Thymus (tissue), 14 donors: ENCODE data around the gene CD247. TPM values are rescaled to one million over a fixed set of nuclear protein-coding genes. Genes with fewer than 3 reads are reported as not detected.
A peak's percentile ranks its signal among the peaks of the same experiment; 100 is the strongest.

Source experiments
- DNase-seq, 9 donors: peaks; one replicate each; pipeline ENCODE4 v3.0.0-alpha.2; 2013; ENCODE audit warnings: low spot score in 9 of 9, low read depth in 6 of 9, missing footprints in 1 of 9
- H3K27ac ChIP-seq, 2 donors: one replicate each; pipeline ENCODE4 v1.5.1; 2013; ENCODE audit warnings: control low read depth in 1 of 2, low read depth in 1 of 2, low read length in 1 of 2, mild to moderate bottlenecking in 1 of 2, moderate library complexity in 1 of 2
- H3K27me3 ChIP-seq, 2 donors: one replicate each; pipeline ENCODE4 v1.5.1; 2013; ENCODE audit warnings: low read length in 1 of 2; ENCODE audit not compliant: control insufficient read depth in 2 of 2, insufficient read depth in 1 of 2
- H3K36me3 ChIP-seq, 2 donors: one replicate each; pipeline ENCODE4 v1.5.1; 2013; ENCODE audit warnings: low read length in 1 of 2, mild to moderate bottlenecking in 1 of 2, moderate library complexity in 1 of 2; ENCODE audit not compliant: control insufficient read depth in 2 of 2, insufficient read depth in 2 of 2
- H3K4me1 ChIP-seq, 2 donors: one replicate each; pipeline ENCODE4 v1.5.1; 2013; ENCODE audit warnings: low read length in 2 of 2; ENCODE audit not compliant: control insufficient read depth in 2 of 2, insufficient read depth in 2 of 2
- H3K4me3 ChIP-seq, 2 donors: one replicate each; pipeline ENCODE4 v1.5.1; 2013; ENCODE audit warnings: low read length in 2 of 2, control low read depth in 1 of 2, mild to moderate bottlenecking in 1 of 2
- H3K9me3 ChIP-seq, 2 donors: one replicate each; pipeline ENCODE4 v1.5.1; 2013; ENCODE audit warnings: low read length in 1 of 2, mild to moderate bottlenecking in 1 of 2; ENCODE audit not compliant: control insufficient read depth in 2 of 2, insufficient read depth in 1 of 2
- WGBS: extraction: QIAGEN DNeasy Blood & Tissue Kit; methylation state at CpG from one replicate; pipeline ENCODE4 v1.1.7; 2013; 5-methylcytosine and 5-hydroxymethylcytosine counted together
- long read RNA-seq, 10 donors: transcript quantifications; one replicate each; lab custom pipeline, GENCODE V29; 2026
- polyA plus RNA-seq: library from polyadenylated mRNA; stranded (reverse); fragments of 200-250 nt; gene quantifications from one replicate; pipeline ENCODE4 v1.2.3, GENCODE V29; 2013
- total RNA-seq: library from RNA; stranded (reverse); fragments of 120-200 nt; gene quantifications from one replicate; pipeline ENCODE4 v1.2.4, GENCODE V29; 2013
- donor health status: healthy.

The CD247 gene
- total RNA-seq (252 TPM), polyA plus RNA-seq (114 TPM)
- long read RNA-seq, donor 1, partial matches to known transcripts = 0 of 2 reads
- long read RNA-seq, donor 1, other reads (novel, unspliced or antisense) = 0 of 2 reads
- long read RNA-seq, donor 2, transcript CD247-202 (8 exons, 1,678 nt) = major isoform, 48 of 81 reads
- long read RNA-seq, donor 2, transcript CD247-201 (8 exons, 1,609 nt) = minor isoform, 20 of 81 reads
- long read RNA-seq, donor 2, partial matches to known transcripts = 11 of 81 reads
- long read RNA-seq, donor 2, other reads (novel, unspliced or antisense) = 0 of 81 reads
- long read RNA-seq, donor 3, transcript CD247-202 (8 exons, 1,678 nt) = major isoform, 70 of 120 reads
- long read RNA-seq, donor 3, transcript CD247-201 (8 exons, 1,609 nt) = minor isoform, 35 of 120 reads
- long read RNA-seq, donor 3, partial matches to known transcripts = 9 of 120 reads
- long read RNA-seq, donor 3, other reads (novel, unspliced or antisense) = 0 of 120 reads
- long read RNA-seq, donor 4, transcript CD247-202 (8 exons, 1,678 nt) = major isoform, 11 of 19 reads
- long read RNA-seq, donor 4, transcript CD247-201 (8 exons, 1,609 nt) = minor isoform, 7 of 19 reads
- long read RNA-seq, donor 4, partial matches to known transcripts = 0 of 19 reads
- long read RNA-seq, donor 4, other reads (novel, unspliced or antisense) = 0 of 19 reads
- long read RNA-seq, donor 5, transcript CD247-202 (8 exons, 1,678 nt) = major isoform, 52 of 98 reads
- long read RNA-seq, donor 5, transcript CD247-201 (8 exons, 1,609 nt) = minor isoform, 27 of 98 reads
- long read RNA-seq, donor 5, partial matches to known transcripts = 10 of 98 reads
- long read RNA-seq, donor 5, other reads (novel, unspliced or antisense) = 5 of 98 reads
- long read RNA-seq, donor 6, transcript CD247-201 (8 exons, 1,609 nt) = minor isoform, 8 of 31 reads
- long read RNA-seq, donor 6, transcript CD247-202 (8 exons, 1,678 nt) = major isoform, 22 of 31 reads
- long read RNA-seq, donor 6, partial matches to known transcripts = 0 of 31 reads
- long read RNA-seq, donor 6, other reads (novel, unspliced or antisense) = 0 of 31 reads
- long read RNA-seq, donor 7, transcript CD247-201 (8 exons, 1,609 nt) = minor isoform, 13 of 39 reads
- long read RNA-seq, donor 7, transcript CD247-202 (8 exons, 1,678 nt) = major isoform, 26 of 39 reads
- long read RNA-seq, donor 7, partial matches to known transcripts = 0 of 39 reads
- long read RNA-seq, donor 7, other reads (novel, unspliced or antisense) = 0 of 39 reads
- long read RNA-seq, donor 8, transcript CD247-201 (8 exons, 1,609 nt) = minor isoform, 6 of 39 reads
- long read RNA-seq, donor 8, transcript CD247-202 (8 exons, 1,678 nt) = major isoform, 15 of 39 reads
- long read RNA-seq, donor 8, partial matches to known transcripts = 18 of 39 reads
- long read RNA-seq, donor 8, other reads (novel, unspliced or antisense) = 0 of 39 reads
- long read RNA-seq, donor 9, transcript CD247-202 (8 exons, 1,678 nt) = major isoform, 29 of 74 reads
- long read RNA-seq, donor 9, transcript CD247-201 (8 exons, 1,609 nt) = minor isoform, 8 of 74 reads
- long read RNA-seq, donor 9, partial matches to known transcripts = 37 of 74 reads
- long read RNA-seq, donor 9, other reads (novel, unspliced or antisense) = 0 of 74 reads
- long read RNA-seq, donor 10, transcript CD247-202 (8 exons, 1,678 nt) = major isoform, 37 of 116 reads
- long read RNA-seq, donor 10, transcript CD247-201 (8 exons, 1,609 nt) = minor isoform, 15 of 116 reads
- long read RNA-seq, donor 10, partial matches to known transcripts = 61 of 116 reads
- long read RNA-seq, donor 10, other reads (novel, unspliced or antisense) = 0 of 116 reads

DNA sequence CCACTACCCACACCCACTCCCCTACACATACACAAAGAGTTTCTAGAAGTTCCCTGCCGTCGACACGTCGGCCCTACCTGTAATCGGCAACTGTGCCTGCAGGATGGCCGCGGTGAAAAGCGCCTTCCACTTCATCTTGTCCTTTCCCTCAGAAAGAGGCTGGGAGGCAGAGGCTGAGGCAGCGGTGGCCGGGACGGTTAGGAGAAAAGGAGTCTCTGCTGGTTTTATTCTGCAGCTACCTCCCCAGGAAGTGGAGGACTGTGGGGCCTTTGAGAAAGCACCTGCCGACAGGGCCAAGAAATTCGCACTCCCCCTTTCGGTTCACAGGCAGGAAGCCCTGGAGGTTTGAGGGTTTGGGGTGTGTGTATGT, at the start of gene CD247:
TSS of gene CD247 (minus strand) at position 199 of the 370 bp plus-strand sequence. CDS start at position 135, 64 bp downstream.
- DNase-seq = peak in 7 of 9 donors; percentile 59 to 93 (median 82)
- Histone ChIP-seq H3K4me3 (peak within 1 kb of the TSS; percentile 78 to 82), H3K4me1 (peaks cover 21 to 37% of the 10 kb centered on the region in 2 donors), H3K36me3 (peaks cover 12 to 21% of the 10 kb centered on the region in 2 donors), H3K27me3 (no peaks in the 10 kb centered on the region), H3K9me3 (peaks cover 0 to 2% of the 10 kb centered on the region in 2 donors), H3K27ac (peak within 1 kb of the TSS; percentile 91 to 95)
- 30% methylated on average over 14 of the region's 14 CpGs for WGBS

DNA sequence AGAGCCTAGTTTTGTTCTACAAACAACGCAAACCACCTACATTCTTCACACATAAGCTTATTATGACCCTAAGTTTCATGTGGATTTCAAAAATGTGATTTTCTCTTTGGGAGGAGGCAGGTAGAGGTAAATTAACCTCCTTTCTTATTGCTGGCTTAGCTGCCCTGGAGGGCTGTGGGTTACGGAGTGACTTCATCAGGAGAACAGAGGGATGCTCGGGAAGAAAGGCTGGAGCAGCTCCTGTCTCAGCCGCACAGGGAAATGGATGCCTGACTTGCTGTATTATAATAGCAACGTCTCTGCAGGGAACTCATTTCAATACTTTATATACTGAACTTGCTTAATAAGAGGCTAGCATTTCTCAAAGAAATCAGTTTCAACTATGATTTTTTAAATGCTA, 49.3 kb upstream of the CD247 start:
- Histone ChIP-seq H3K36me3 (no peaks in the 10 kb centered on the region), H3K9me3 (no peaks in the 10 kb centered on the region)
- 93% methylated on average over 5 of the region's 5 CpGs for WGBS

DNA sequence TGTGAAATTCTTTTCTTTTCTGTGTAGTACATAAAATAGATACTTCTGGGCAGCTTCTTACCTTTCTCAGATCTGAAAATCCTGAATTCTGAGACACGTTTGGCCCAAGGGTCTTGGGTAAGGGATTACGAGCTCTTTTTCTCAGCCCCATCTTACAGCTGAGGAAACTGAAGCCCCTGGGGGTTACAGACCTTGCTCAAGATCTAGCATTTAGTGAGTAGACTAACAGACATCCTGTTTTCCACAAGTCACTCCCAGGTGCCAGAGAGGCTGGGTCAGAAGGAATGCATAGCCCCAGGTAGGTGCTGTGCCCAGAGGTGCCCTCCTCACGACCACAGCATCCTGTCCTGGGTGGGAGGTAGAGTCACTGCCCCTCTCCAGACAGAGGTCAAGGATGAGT, 48.4 kb upstream of the CD247 start:
- Histone ChIP-seq H3K36me3 (no peaks in the 10 kb centered on the region), H3K4me3 (no peak overlapping the region), H3K4me1 (no peaks in the 10 kb centered on the region), H3K9me3 (no peaks in the 10 kb centered on the region), H3K27me3 (no peaks in the 10 kb centered on the region), H3K27ac (no peak overlapping the region)
- 89% methylated on average over 3 of the region's 3 CpGs for WGBS
- no peak for DNase-seq

More for the DNA sequence above, 49.3 kb upstream of the CD247 start:
- no peaks in the 10 kb centered on the region for H3K4me1 ChIP-seq
- no peaks in the 10 kb centered on the region for H3K27me3 ChIP-seq
- no peak overlapping the region for H3K4me3 ChIP-seq
- H3K27ac ChIP-seq = no peak overlapping the region
- DNase-seq = no peak

DNA sequence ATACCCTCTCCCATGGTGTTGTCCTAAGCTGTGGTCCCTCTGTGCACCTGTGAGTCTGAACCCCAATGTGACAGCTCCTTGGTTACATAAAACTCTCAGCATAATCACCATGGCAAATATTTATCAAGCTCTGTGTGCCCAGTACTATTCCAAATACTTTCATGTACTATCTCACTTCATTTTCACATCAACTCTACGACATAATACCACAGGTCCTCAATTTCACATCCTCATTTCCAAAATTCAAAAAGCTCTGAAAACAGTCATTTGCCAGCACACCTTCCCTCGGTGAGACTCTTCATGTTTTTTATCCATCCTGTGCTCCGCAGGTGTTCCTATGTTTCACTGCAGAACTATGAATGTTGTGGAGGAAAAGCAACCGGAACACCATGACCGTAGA, 47.6 kb upstream of the CD247 start:
- no peaks in the 10 kb centered on the region for H3K4me1 ChIP-seq
- 96% methylated on average over 5 of the region's 5 CpGs for WGBS
- no peaks in the 10 kb centered on the region for H3K27me3 ChIP-seq
- H3K9me3 ChIP-seq = no peaks in the 10 kb centered on the region
- no peaks in the 10 kb centered on the region for H3K36me3 ChIP-seq
- H3K27ac ChIP-seq = no peak overlapping the region
- no peak for DNase-seq
- H3K4me3 ChIP-seq = no peak overlapping the region

DNA sequence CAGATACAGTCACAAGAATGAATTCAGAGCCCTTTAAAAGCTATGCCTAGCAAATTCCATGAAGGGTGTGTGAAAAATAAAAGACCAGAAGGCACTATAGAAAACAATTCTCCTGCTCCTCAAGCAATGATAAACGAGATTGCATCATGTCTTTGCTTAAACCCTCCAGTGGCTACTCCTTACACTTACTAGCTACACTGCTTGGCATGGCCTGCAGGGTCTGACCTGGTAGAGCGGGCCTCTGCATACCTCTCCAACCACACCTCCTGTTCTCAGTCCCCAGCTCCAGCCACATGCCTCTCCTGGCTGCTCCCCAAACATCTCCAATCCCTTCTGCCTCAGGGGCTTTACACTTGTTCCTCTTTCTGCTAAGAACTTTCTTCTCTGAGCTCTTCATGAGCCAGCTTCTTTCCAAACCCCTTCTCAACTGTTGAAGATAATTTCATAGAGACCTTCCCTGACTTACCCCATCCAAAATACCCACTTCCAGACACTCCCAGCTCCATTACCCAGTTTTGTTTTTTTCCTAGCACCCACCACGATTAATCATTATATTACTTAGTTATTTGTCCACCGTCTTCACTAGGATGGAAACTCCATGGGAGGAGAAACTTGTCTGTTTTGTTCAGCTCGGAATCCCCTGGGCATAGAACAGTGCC, 46.4 kb upstream of the CD247 start:
- Histone ChIP-seq H3K4me3 (no peak overlapping the region), H3K36me3 (no peaks in the 10 kb centered on the region), H3K27me3 (no peaks in the 10 kb centered on the region), H3K4me1 (no peaks in the 10 kb centered on the region), H3K27ac (no peak overlapping the region), H3K9me3 (no peaks in the 10 kb centered on the region)
- WGBS = 94% methylated on average over 5 of the region's 5 CpGs
- DNase-seq = no peak

DNA sequence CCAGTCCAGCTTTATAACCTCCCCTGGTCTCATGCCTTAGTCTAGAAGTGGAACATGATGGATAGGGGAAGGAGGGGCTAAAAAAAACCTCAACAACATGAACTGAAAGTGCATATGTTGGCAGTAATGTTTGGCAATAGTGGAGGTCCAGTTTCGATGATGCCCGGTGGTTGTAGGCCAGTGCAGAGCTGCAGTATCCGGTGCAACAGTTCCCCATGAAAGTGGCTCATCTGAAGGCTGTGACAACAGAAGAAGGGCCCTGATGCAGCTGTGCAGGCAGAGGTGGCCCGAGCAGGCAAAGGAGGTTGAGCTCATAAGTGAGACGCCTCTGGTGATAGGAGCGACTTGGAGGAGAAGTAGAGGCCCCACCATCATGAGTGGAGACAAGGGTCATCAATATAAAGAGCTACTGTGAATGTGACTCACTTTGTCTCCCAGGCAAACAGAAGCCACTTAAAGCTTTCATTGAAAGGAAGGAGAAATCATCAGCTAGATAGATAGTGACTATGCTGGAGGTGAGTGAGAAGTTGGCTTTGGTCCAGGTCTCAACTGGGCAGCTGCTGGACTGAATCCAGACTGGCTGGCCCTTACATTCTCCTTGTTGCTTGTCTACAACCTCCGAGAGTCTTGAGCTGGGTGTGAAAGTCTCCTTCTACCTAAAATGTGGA, 45.4 kb upstream of the CD247 start:
- Histone ChIP-seq H3K27me3 (no peaks in the 10 kb centered on the region), H3K27ac (no peak overlapping the region), H3K9me3 (no peaks in the 10 kb centered on the region), H3K4me1 (no peaks in the 10 kb centered on the region), H3K4me3 (no peak overlapping the region), H3K36me3 (no peaks in the 10 kb centered on the region)
- no peak for DNase-seq
- WGBS = 90% methylated on average over 7 of the region's 7 CpGs

DNA sequence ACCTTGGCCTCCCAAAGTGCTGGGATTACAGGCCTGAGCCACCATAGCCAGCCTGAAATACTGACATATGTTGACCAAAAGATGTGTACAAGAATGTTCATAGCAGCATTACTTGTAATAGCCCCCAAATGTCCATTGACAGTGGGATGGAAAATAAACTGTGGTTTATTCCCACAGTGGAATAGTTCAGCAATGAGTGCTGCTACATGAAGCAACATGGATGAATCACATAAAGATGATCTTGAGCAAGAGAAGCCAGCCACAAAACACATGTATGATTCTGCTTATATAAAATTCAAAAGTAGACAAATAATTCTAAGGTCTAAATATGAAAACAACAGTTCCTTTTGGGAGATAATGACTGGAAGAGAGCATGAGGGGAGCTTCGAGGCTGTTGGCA, 44.4 kb upstream of the CD247 start:
- no peak for DNase-seq
- no peak overlapping the region for H3K4me3 ChIP-seq

More for the DNA sequence above, 44.4 kb upstream of the CD247 start:
- H3K9me3 ChIP-seq = no peaks in the 10 kb centered on the region
- H3K4me1 ChIP-seq = no peaks in the 10 kb centered on the region
- 97% methylated on average over 1 of the region's 1 CpG for WGBS
- no peak overlapping the region for H3K27ac ChIP-seq
- H3K36me3 ChIP-seq = no peaks in the 10 kb centered on the region
- no peaks in the 10 kb centered on the region for H3K27me3 ChIP-seq
